ENCODE results near the gene AFF2. TPM values are rescaled to one million over a fixed set of nuclear protein-coding genes. Genes with fewer than 3 reads are reported as not detected.
A peak's percentile ranks its signal among the peaks of the same experiment; 100 is the strongest.

AFF2 gene
- total RNA-seq, 1 donor from 2014 or later = under 0.01 TPM

DNA sequence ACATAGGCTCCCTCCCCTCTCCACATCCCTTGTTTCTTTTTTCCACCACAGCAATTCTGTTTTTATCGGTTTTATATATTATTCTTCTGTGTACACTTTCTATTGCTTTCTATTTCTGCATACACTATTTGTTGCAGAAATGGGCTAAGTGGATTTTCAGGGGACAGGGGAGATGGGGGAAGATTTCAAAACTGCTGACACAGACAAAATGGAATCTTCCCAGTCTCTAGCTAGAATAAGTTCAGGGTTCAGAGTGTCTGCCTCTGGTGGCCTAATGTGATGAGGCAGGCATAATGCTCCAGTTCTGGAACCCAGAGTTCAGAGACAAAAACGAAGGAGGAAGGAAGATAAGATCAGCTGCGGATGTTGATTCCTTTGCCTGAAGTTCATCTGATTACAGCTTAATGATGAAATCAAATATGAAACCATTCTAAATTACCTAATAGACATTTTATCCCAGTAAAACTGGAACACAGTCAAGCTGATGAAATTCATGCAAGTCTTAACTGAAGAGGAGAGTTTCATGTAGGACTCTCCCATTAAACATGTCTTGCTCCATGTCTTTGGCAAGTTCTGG is 447.1 kb downstream of the AFF2 start:
- Histone ChIP-seq H3K4me3 (ENCODE audit: low read depth, low read length) (no peak overlapping the region), H3K36me3 (ENCODE audit: control insufficient read depth, insufficient read depth, low read length) (no peaks in the 10 kb centered on the region), H3K27me3 (ENCODE audit: control insufficient read depth, insufficient read depth, low read length) (no peaks in the 10 kb centered on the region)
- FAIRE-seq = no peak
- TF ChIP-seq, protein P1, sequence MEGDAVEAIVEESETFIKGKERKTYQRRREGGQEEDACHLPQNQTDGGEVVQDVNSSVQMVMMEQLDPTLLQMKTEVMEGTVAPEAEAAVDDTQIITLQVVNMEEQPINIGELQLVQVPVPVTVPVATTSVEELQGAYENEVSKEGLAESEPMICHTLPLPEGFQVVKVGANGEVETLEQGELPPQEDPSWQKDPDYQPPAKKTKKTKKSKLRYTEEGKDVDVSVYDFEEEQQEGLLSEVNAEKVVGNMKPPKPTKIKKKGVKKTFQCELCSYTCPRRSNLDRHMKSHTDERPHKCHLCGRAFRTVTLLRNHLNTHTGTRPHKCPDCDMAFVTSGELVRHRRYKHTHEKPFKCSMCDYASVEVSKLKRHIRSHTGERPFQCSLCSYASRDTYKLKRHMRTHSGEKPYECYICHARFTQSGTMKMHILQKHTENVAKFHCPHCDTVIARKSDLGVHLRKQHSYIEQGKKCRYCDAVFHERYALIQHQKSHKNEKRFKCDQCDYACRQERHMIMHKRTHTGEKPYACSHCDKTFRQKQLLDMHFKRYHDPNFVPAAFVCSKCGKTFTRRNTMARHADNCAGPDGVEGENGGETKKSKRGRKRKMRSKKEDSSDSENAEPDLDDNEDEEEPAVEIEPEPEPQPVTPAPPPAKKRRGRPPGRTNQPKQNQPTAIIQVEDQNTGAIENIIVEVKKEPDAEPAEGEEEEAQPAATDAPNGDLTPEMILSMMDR (IDR thresholded peaks at IDR 0.05; ENCODE audit: insufficient read depth, low read length, severe bottlenecking) = no peak
- DNase-seq (ENCODE audit: low read depth) = no peak

DNA sequence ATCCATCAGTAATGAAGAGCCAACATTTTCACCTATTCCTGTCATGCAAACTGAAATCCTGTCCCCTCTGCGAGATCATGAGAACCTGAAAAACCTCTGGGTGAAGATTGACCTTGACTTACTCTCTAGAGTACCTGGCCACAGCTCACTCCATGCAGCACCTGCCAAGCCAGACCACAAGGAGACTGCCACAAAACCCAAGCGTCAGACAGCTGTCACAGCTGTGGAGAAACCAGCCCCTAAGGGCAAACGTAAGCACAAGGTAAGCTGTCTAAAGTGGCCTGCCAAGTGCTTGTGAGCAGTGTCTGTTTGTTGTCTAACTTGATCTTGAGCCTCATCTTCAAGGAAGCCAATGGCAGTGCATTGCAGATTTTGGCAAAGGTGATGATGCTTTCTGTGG is 455.9 kb downstream of the AFF2 start:
- Histone ChIP-seq H3K36me3 (ENCODE audit: control insufficient read depth, insufficient read depth, low read length) (no peaks in the 10 kb centered on the region), H3K27me3 (ENCODE audit: control insufficient read depth, insufficient read depth, low read length) (no peaks in the 10 kb centered on the region), H3K4me3 (ENCODE audit: low read depth, low read length) (no peak overlapping the region)
- no peak for DNase-seq (ENCODE audit: low read depth)
- FAIRE-seq = peak; percentile 68
- TF ChIP-seq, protein P1 (IDR thresholded peaks at IDR 0.05; ENCODE audit: insufficient read depth, low read length, severe bottlenecking) = no peak

- Histone ChIP-seq H3K27me3 (ENCODE audit: control insufficient read depth, insufficient read depth, low read length) (no peaks in the 10 kb centered on the region), H3K4me3 (ENCODE audit: low read depth, low read length) (no peak overlapping the region), H3K36me3 (ENCODE audit: control insufficient read depth, insufficient read depth, low read length) (no peaks in the 10 kb centered on the region)
- DNase-seq (ENCODE audit: low read depth) = no peak
- TF ChIP-seq, protein P1 (IDR thresholded peaks at IDR 0.05; ENCODE audit: insufficient read depth, low read length, severe bottlenecking) = no peak
- no peak for FAIRE-seq
Observed at GRCh38 chrX:148958901-148959300, 458.5 kb downstream of the AFF2 start.

- Histone ChIP-seq H3K36me3 (ENCODE audit: control insufficient read depth, insufficient read depth, low read length) (no peaks in the 10 kb centered on the region), H3K27me3 (ENCODE audit: control insufficient read depth, insufficient read depth, low read length) (no peaks in the 10 kb centered on the region), H3K4me3 (ENCODE audit: low read depth, low read length) (no peak overlapping the region)
- FAIRE-seq (no peak), DNase-seq (ENCODE audit: low read depth) (peak; percentile 58)
- TF ChIP-seq, protein P1 (IDR thresholded peaks at IDR 0.05; ENCODE audit: insufficient read depth, low read length, severe bottlenecking) = no peak
Observed at GRCh38 chrX:148960060-148960459, 459.6 kb downstream of the AFF2 start.

GRCh38 chrX:148961985-148962384 is 461.6 kb downstream of the AFF2 start:
- no peaks in the 10 kb centered on the region for H3K36me3 ChIP-seq (ENCODE audit: control insufficient read depth, insufficient read depth, low read length)
- FAIRE-seq (no peak), DNase-seq (ENCODE audit: low read depth) (no peak)
- TF ChIP-seq, protein P1 (IDR thresholded peaks at IDR 0.05; ENCODE audit: insufficient read depth, low read length, severe bottlenecking) = no peak
- H3K4me3 ChIP-seq (ENCODE audit: low read depth, low read length) = no peak overlapping the region
- H3K27me3 ChIP-seq (ENCODE audit: control insufficient read depth, insufficient read depth, low read length) = no peaks in the 10 kb centered on the region
